HG03432 (cell line): Measurements from ENCODE around the gene FUT2.
"Not testable (repeated sequence)": the region's sequence is repeated elsewhere in the genome, so short reads cannot be mapped to it uniquely, and the experiment has no call there.

ENCODE experiments used
- ATAC-seq: cut with Tn5 transposase; IDR thresholded peaks from one replicate; pipeline ENCODE4 v1.9.1; 2021; ENCODE audit warnings: mild to moderate bottlenecking, moderate library complexity; ENCODE audit not compliant: unreplicated experiment

FUT2 gene

GRCh38 chr19:48695743-48696352 lies at the start of gene FUT2:
TSS of gene FUT2 (plus strand) at chr19:48695971. CDS start at chr19:48702957, 6,986 bp downstream.
- no peak for ATAC-seq

GRCh38 chr19:48646001-48646721 lies 49.6 kb upstream of the FUT2 start, which contains the start of gene CA11:
TSS of gene CA11 (minus strand) at chr19:48646187. CDS start at chr19:48645632, 555 bp downstream.
- peak; percentile 72 for ATAC-seq

- ATAC-seq, result no peak
Measured at GRCh38 chr19:48646722-48647216, 49.0 kb upstream of the FUT2 start.

- ATAC-seq, result no peak
Measured at GRCh38 chr19:48648134-48648533, 47.6 kb upstream of the FUT2 start.

- ATAC-seq, result no peak
Measured at GRCh38 chr19:48650974-48651682, 44.6 kb upstream of the FUT2 start.

- ATAC-seq, result no peak
Measured at GRCh38 chr19:48651683-48652048, 44.1 kb upstream of the FUT2 start.

GRCh38 chr19:48654299-48655059 lies 41.3 kb upstream of the FUT2 start:
- ATAC-seq, result no peak

GRCh38 chr19:48656840-48657474 lies 38.8 kb upstream of the FUT2 start:
- ATAC-seq, result no peak

- not testable (repeated sequence) for ATAC-seq
Measured at GRCh38 chr19:48657828-48658227, 37.9 kb upstream of the FUT2 start.

- ATAC-seq, result no peak
Measured at GRCh38 chr19:48658483-48658882, 37.3 kb upstream of the FUT2 start.

GRCh38 chr19:48659768-48660167 lies 36.0 kb upstream of the FUT2 start:
- ATAC-seq, result no peak

- peak; percentile 71 for ATAC-seq
Measured at GRCh38 chr19:48660852-48661710, 34.7 kb upstream of the FUT2 start.

- no peak for ATAC-seq
Measured at GRCh38 chr19:48661711-48662090, 34.1 kb upstream of the FUT2 start.

- no peak for ATAC-seq
Measured at GRCh38 chr19:48663667-48664066, 32.1 kb upstream of the FUT2 start.

- no peak for ATAC-seq
Measured at GRCh38 chr19:48664476-48664875, 31.3 kb upstream of the FUT2 start.

- no peak for ATAC-seq
Measured at GRCh38 chr19:48665786-48666185, 30.0 kb upstream of the FUT2 start.

- ATAC-seq, result no peak
Measured at GRCh38 chr19:48668332-48668731, 27.4 kb upstream of the FUT2 start.

GRCh38 chr19:48668761-48669160 lies 27.0 kb upstream of the FUT2 start:
- no peak for ATAC-seq

GRCh38 chr19:48669903-48670668 lies 25.7 kb upstream of the FUT2 start:
- no peak for ATAC-seq
